Upper lobe of left lung (tissue), 4 donors: ENCODE results near the gene MGLL.

Experiments used
- CTCF ChIP-seq, 6 experiments: fragments of 450-650 bp in 4 of 6; fragments of 200-600 bp in 2 of 6; sonication (generic) in 2 of 6; IDR thresholded peaks; one replicate each; pipeline ENCODE4 v1.5.1; 2016 to 2019; ENCODE audit warnings: antibody characterized with exemption in 6 of 6
- POLR2A ChIP-seq, 4 donors: fragments of 450-650 bp; IDR thresholded peaks; one replicate each; pipeline ENCODE4 v1.5.1; 2016 to 2017; ENCODE audit warnings: antibody characterized with exemption in 4 of 4, mild to moderate bottlenecking in 2 of 4
- POLR2AphosphoS5 ChIP-seq, 2 donors: sonication (generic); formaldehyde crosslinking; IDR thresholded peaks; one replicate each; pipeline ENCODE4 v1.5.1; 2017; ENCODE audit warnings: antibody characterized with exemption in 2 of 2

GRCh38 chr3:127846576-127846975 is 24.3 kb upstream of the MGLL start:
- no peak for TF ChIP-seq POLR2AphosphoS5 (IDR thresholded peaks at IDR 0.05)
- no peak for TF ChIP-seq POLR2A (IDR thresholded peaks at IDR 0.05)
- TF ChIP-seq CTCF (IDR thresholded peaks at IDR 0.05): no peak
